HUES6 (cell line): Measurements from ENCODE around the gene GUCA1C.

Source experiments
- H3K27ac ChIP-seq: 2 replicates; pipeline ENCODE4 v1.7.0; 2013; ENCODE audit warnings: low read depth, mild to moderate bottlenecking, low read length, inconsistent platforms
- H3K27me3 ChIP-seq: 2 replicates; pipeline ENCODE4 v1.6.1; 2013; ENCODE audit warnings: low read length; ENCODE audit not compliant: control insufficient read depth, insufficient read depth
- H3K36me3 ChIP-seq: 2 replicates; pipeline ENCODE4 v1.6.1; 2013; ENCODE audit warnings: low read length; ENCODE audit not compliant: control insufficient read depth, insufficient read depth
- H3K4me1 ChIP-seq: 2 replicates; pipeline ENCODE4 v1.6.1; 2013; ENCODE audit warnings: low read length; ENCODE audit not compliant: control insufficient read depth, insufficient read depth
- H3K4me3 ChIP-seq: 2 replicates; pipeline ENCODE4 v1.5.1; 2013; ENCODE audit warnings: low read depth, low read length
- H3K9ac ChIP-seq: one replicate; pipeline ENCODE4 v1.6.1; 2013; ENCODE audit warnings: mild to moderate bottlenecking, low read length
- H3K9me3 ChIP-seq: 2 replicates; pipeline ENCODE4 v1.6.1; 2013; ENCODE audit warnings: low read depth, low read length; ENCODE audit not compliant: control insufficient read depth, insufficient read depth

The GUCA1C gene

GRCh38 chr3:108951820-108952501, 1.7 kb downstream of the GUCA1C start:
- H3K36me3 ChIP-seq, result no peaks in the 10 kb centered on the region
- no peak overlapping the region for H3K4me3 ChIP-seq
- no peaks in the 10 kb centered on the region for H3K4me1 ChIP-seq
- H3K27me3 ChIP-seq, result no peaks in the 10 kb centered on the region
- no peak overlapping the region for H3K9ac ChIP-seq
- H3K9me3 ChIP-seq, result no peaks in the 10 kb centered on the region
- no peak overlapping the region for H3K27ac ChIP-seq

GRCh38 chr3:108947855-108948254, 5.8 kb downstream of the GUCA1C start:
- Histone ChIP-seq H3K9me3 (no peaks in the 10 kb centered on the region), H3K36me3 (no peaks in the 10 kb centered on the region), H3K9ac (no peak overlapping the region), H3K4me3 (no peak overlapping the region), H3K27ac (no peak overlapping the region), H3K27me3 (no peaks in the 10 kb centered on the region), H3K4me1 (no peaks in the 10 kb centered on the region)

GRCh38 chr3:108946292-108947285, 7.1 kb downstream of the GUCA1C start:
- Histone ChIP-seq H3K4me3 (no peak overlapping the region), H3K27me3 (no peaks in the 10 kb centered on the region), H3K36me3 (no peaks in the 10 kb centered on the region), H3K9ac (no peak overlapping the region), H3K27ac (no peak overlapping the region), H3K9me3 (no peaks in the 10 kb centered on the region), H3K4me1 (no peaks in the 10 kb centered on the region)

GRCh38 chr3:108940568-108941263, 13.0 kb downstream of the GUCA1C start:
- H3K4me3 ChIP-seq, result no peak overlapping the region
- no peak overlapping the region for H3K9ac ChIP-seq
- no peaks in the 10 kb centered on the region for H3K36me3 ChIP-seq
- no peak overlapping the region for H3K27ac ChIP-seq
- no peaks in the 10 kb centered on the region for H3K4me1 ChIP-seq
- H3K9me3 ChIP-seq, result no peaks in the 10 kb centered on the region
- H3K27me3 ChIP-seq, result no peaks in the 10 kb centered on the region

GRCh38 chr3:108940166-108940565, 13.5 kb downstream of the GUCA1C start:
- Histone ChIP-seq H3K4me1 (no peaks in the 10 kb centered on the region), H3K27ac (no peak overlapping the region), H3K36me3 (no peaks in the 10 kb centered on the region), H3K4me3 (no peak overlapping the region), H3K9ac (no peak overlapping the region), H3K9me3 (no peaks in the 10 kb centered on the region), H3K27me3 (no peaks in the 10 kb centered on the region)

- Histone ChIP-seq H3K27ac (no peak overlapping the region), H3K4me1 (no peaks in the 10 kb centered on the region), H3K36me3 (no peaks in the 10 kb centered on the region), H3K9ac (no peak overlapping the region), H3K4me3 (no peak overlapping the region), H3K9me3 (no peaks in the 10 kb centered on the region), H3K27me3 (no peaks in the 10 kb centered on the region)
These were observed 16.6 kb downstream of the GUCA1C start for GRCh38 chr3:108936924-108937689.

- Histone ChIP-seq H3K4me1 (no peaks in the 10 kb centered on the region), H3K4me3 (no peak overlapping the region), H3K9ac (no peak overlapping the region), H3K27me3 (no peaks in the 10 kb centered on the region), H3K36me3 (no peaks in the 10 kb centered on the region), H3K9me3 (0 out of 2 replicates have a peak, but pooled peaks cover 3% of the 10 kb centered on the region), H3K27ac (no peak overlapping the region)
These were observed 22.6 kb downstream of the GUCA1C start for GRCh38 chr3:108931035-108931434.

GRCh38 chr3:108918866-108919265, 34.8 kb downstream of the GUCA1C start:
- Histone ChIP-seq H3K27ac (no peak overlapping the region), H3K4me1 (no peaks in the 10 kb centered on the region), H3K27me3 (no peaks in the 10 kb centered on the region), H3K9ac (no peak overlapping the region), H3K9me3 (no peaks in the 10 kb centered on the region), H3K36me3 (no peaks in the 10 kb centered on the region), H3K4me3 (no peak overlapping the region)

GRCh38 chr3:108914774-108915641, 38.7 kb downstream of the GUCA1C start:
- Histone ChIP-seq H3K27ac (no peak overlapping the region), H3K4me1 (no peaks in the 10 kb centered on the region), H3K27me3 (no peaks in the 10 kb centered on the region), H3K4me3 (no peak overlapping the region), H3K9ac (no peak overlapping the region), H3K36me3 (no peaks in the 10 kb centered on the region), H3K9me3 (no peaks in the 10 kb centered on the region)

- Histone ChIP-seq H3K9me3 (no peaks in the 10 kb centered on the region), H3K4me1 (no peaks in the 10 kb centered on the region), H3K36me3 (no peaks in the 10 kb centered on the region), H3K27ac (no peak overlapping the region), H3K4me3 (no peak overlapping the region), H3K27me3 (no peaks in the 10 kb centered on the region), H3K9ac (no peak overlapping the region)
These were observed 43.9 kb downstream of the GUCA1C start for GRCh38 chr3:108909799-108910198.
